GM15510 (cell line): Measurements from ENCODE around the gene ZNF232.

Experiments used
- POLR2A ChIP-seq: IDR thresholded peaks from 3 replicates; pipeline ENCODE4 v1.6.1; 2011; ENCODE audit warnings: borderline replicate concordance; ENCODE audit not compliant: insufficient read length; ENCODE audit errors: extremely low read depth

Gene ZNF232

GRCh38 chr17:5111402-5112204, at the start of gene ZNF232:
Gene ZNF232 (minus strand): TSS chr17:5111878. CDS start chr17:5111822, 56 bp downstream.
- TF ChIP-seq POLR2A: no peak

DNA sequence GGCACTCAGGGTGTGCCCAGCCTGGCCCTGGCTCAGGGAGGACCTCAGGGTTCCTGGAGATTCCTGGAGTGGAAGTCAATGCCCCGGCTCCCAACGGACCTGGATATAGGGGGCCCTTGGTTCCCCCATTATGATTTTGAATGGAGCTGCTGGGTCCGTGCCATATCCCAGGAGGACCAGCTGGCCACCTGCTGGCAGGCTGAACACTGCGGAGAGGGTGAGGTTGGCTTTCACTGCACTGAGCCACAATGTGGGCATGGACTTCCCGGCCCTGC, 27.7 kb upstream of the ZNF232 start:
- TF ChIP-seq POLR2A: no peak

GRCh38 chr17:5138616-5139457, 27.2 kb upstream of the ZNF232 start:
- TF ChIP-seq POLR2A: no peak

DNA sequence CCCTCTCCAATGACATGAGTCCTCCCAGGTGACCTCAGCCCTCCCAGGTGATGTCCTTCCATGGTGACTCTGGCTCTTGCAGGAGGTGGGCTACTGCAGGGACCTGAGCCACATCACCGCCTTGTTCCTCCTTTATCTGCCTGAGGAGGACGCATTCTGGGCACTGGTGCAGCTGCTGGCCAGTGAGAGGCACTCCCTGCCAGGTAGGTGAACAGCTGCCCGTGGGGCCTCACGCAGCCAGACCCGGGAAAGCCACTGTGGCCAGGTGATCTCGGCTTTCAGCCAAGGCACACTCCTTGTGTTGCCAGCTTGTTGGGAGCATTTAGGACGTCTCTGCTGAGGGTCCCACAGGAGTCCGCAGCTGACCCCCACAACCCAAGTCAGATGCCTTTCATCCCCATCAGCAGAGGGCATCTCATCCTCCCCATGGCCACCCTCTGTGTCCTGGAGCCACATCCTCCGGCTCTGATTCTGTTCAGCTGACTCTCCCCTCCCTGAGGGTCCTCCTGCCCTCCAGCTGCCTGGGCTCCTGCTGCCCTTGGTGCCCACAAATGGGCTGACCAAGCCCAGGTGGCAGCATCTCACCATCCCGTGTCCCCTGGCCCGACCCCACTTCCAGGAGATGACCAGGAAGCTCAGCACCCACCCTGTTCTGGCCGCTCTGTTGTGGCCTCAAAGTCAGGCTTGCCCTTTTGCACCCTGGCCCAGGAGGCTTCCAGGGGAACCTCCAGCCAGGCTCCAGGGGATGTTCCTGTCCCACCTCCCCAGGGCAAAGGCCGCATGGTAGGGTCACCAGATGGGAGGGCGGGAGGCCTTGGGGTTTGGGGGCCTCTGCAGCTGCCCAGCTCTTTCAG, 24.3 kb upstream of the ZNF232 start:
- TF ChIP-seq POLR2A: no peak

- TF ChIP-seq POLR2A: no peak
Measured at GRCh38 chr17:5133311-5133710, 21.6 kb upstream of the ZNF232 start.

DNA sequence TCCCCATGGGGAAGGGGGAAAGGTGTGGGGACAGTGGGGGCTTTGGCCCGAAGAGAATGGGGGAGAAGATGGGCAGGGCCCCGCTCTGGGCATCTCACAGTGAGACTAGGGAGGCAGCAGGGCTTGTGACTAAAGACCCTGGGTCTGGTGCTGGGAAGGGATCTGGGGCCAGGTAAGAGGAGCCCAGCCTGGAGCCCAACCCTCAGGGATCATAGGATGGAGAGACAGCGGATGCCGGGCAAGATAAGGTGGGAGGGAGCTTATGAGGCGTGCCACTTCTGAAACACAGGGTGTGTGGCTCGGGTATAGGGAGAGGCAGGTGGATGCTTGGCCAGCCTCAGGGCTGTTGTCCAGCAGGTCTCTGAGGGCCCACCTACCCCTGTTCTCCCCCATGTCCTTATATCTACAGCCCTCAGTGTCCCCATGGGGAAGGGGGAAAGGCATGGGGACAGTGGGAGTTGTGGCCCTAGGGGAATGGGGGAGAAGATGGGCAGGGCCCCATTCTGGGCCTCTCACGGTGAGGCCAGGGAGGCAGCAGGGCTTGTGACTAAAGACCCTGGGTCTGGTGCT, 19.6 kb upstream of the ZNF232 start:
- no peak for TF ChIP-seq POLR2A

DNA sequence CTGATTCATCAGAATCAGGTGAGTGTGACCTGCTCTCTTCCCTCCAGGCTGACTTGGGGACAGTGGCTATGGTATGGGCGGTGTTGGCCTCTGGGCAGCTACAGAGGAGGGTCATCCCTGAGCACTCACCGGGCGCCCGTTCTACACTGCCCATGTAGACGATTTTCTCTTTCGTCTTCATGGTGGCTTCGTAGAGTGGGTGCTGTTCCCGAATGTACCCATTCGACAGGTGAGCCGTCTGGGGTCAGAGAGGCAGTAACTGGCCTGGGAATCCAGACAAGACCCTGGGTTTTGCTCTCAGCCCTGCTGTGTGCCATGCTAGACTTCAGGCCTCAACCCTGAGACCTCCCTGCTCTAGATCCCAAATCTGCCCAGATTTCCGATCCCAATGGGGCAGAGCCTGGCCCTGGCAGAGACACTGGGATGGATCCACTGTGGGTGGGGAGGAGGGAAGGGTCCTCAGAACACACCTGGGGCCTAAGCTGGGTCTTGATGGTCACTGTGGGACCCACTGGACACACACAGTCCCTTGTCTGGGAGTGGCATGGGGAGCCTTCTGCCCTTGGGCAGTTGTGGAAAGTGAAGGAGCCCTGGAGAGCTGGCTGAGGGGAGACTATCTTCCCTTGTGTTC, 17.3 kb upstream of the ZNF232 start:
- TF ChIP-seq POLR2A: no peak

DNA sequence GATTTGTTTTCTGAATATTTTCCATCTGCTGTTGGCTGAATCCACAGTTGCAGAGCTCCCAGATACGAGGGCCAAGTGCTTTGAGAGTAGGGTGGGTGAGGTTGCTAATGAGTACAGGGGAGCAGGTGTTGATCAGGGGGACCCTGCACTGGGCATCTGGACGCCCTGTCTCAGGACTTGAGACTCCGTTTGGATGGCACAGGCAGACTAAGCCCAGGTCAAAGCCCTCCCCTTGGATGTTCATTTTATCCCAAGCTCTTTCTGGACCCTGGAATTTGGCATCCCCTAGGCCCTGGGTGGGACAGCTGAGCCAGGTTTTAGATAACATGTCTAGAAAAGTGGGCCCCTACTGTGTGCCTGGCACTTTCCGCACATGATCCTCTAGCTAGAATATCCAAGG, 16.2 kb upstream of the ZNF232 start:
- TF ChIP-seq POLR2A: no peak

DNA sequence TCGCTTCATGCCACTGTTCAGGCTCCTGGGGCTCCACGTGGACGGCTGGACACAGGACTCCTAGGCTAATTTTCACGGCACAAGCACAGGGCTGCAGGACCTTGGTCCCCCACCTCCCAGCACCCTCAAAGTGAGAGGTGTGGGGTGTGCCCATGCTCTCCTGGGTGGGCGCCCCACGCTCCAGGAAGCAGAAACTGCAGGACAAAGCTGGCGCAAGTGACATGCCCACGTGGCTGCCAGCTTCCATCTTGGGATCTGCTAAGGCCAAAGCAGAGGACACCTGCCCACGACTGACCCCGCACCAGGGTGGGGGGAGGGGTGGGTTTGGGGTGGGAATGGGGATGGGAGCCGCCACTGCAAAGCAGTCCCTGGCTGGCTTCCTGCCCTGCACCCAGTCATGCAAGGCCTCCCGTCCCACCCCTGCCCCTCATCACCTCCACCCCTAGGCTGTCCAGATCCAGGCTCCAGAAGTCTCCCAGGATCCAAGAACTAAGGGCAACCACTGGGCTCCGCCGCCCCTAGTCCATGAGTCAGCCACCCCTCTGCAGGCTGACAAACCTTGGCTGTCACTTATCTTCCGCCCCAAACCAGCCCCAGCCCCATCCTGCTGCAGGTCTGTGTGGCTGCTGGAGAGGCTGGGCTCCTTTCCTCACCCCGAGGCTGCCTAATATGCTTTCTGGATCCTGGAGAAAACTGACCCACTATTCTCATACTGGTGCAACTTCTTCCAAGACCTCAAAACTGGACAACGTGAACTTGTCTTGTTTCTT, 15.2 kb upstream of the ZNF232 start:
- TF ChIP-seq POLR2A: no peak

DNA sequence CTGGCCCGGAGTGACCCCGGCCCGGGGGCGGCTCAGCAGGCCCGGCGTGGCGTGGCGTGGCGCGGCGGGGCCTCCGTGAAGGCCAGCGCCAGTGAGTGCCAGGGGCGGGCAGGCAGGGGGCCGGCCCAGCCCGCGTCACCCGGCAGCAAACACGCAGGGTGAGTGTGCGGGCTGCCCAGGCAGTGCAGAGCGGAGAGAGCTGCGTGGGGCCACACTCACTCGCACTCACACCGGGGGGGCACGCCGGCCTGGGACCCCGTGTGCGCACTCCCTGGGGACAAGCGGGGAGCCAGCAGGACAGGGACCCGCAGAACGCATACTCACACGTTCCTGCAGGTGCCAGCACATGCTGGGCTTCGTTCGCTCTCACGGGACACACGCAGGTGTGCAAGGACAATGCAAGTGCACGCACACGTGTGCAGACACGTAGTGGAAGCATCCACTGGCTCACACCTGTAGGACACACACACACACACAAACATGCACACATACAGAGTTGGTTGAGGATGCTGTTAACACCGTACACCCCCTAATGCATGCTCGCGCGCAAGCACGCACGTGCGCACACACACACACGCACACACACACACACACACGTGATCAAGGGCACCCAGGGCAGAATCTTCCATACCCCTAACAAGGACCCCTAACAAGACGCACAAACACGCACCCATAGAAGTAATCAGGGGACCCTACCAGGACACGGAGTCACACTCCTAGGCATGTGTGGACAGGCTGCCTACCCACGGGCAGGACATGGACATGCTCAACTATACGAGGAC, 11.9 kb upstream of the ZNF232 start:
- TF ChIP-seq POLR2A: no peak

GRCh38 chr17:5122586-5123342, 11.1 kb upstream of the ZNF232 start:
- no peak for TF ChIP-seq POLR2A

DNA sequence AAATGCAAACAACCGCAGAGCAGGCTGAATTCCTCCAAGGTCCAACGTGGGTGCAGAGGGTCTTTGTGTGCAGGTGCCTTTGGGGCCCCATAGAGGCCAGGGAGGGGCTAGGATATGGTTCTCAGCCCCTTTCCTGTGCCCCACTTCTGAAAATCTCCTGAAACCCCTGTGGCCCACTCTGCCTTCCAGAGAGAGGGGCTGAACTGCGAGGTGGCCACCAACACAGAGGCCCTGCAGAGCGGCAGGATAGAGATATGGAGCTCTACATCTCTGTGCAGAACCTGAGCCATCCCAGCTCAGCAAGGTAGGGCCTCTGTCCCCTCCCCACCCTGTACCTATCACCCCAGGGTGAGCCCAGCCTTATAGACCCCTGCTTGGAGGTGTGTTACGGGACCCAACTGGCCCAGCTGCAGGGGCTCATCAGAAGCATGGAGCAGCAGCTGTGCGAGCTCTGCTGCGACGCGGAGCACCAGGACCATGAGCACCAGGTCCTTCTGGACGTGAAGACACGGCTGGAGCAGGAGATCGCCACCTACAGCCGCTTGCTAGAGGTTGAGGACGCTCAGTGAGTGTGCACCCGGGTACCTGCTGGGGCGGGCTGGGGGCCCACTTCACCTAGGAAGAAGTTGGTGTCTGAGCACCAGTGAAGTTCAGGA, 9.6 kb upstream of the ZNF232 start:
- no peak for TF ChIP-seq POLR2A

- no peak for TF ChIP-seq POLR2A
Measured at GRCh38 chr17:5120036-5120435, 8.4 kb upstream of the ZNF232 start.
